Central memory CD4-positive, alpha-beta T cell (primary cell): Measurements from ENCODE around the gene MRTFA.
"Not testable (repeated sequence)": the region's sequence is repeated elsewhere in the genome, so short reads cannot be mapped to it uniquely, and the experiment has no call there.

Source experiments
- DNase-seq: peaks from one replicate; pipeline ENCODE4 v3.0.0; 2022

The MRTFA gene

DNA sequence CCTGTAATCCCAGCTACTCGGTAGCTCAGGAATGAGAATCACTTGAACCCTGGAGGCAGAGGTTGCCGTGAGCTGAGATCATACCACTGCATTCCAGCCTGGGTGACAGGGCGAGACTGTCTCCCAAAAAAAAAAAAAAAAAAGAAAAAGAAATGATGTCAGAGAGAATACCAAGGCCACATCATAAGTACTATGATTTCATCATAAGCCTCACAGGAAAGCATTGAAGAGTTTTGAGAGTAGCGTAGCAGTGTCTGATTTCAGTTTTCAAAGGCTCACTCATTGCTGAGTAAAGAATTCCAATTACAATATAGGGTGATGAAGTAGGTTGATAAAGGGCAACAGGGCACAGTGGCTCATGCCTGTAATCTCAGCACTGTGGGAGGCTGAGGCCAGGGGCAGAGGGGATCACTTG is 88.8 kb downstream of the MRTFA start:
- DNase-seq: no peak

DNA sequence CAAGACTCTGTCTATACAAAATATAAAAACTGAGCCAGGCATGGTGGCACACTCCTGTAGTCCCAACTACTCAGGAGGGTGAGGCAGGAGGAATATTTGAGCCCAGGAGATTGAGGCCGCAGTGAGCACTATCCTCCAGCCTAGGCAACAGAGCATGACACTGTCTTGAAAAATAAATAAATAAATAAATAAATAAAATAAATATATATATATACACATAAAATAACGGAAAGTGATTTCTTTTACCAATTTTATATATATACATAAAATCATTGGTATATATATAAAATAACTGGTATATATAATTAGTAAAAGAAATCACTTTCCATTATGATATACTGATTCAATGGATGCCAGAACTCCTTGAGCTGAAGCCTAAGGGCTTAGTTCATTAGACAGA is 91.8 kb downstream of the MRTFA start:
- DNase-seq: no peak

DNA sequence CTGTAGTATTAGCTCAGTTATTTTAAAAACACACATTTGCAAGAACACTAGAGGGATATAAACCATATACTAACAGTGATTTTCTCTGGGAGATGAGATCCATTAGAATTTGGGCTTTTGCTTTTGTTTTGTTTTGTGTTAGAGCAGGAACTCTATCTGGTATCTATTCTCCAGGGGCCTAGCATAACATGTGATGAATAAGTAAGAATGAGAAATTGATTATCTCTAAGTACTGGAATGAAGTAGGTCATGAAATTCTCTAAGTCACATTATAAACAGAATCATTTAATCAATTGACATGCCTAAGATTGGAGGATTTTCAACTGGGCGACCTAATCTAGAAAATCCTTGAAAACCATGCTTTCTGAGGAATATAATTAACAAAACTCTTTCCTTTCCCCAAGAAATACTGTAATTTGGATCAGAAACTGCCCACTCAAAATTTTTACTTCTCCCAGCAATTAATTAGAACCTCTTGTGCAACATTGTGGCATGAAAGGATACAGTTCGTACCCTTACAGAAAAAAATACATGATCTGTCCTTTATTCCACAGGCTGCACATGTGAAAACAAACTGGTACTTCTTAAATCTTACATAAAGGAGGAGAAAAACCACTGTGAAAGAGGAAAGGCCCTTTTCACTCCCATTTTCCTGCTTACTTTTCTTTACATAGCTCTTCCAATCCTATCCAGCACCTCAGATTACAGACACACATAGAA is 93.5 kb downstream of the MRTFA start:
- DNase-seq: no peak

DNA sequence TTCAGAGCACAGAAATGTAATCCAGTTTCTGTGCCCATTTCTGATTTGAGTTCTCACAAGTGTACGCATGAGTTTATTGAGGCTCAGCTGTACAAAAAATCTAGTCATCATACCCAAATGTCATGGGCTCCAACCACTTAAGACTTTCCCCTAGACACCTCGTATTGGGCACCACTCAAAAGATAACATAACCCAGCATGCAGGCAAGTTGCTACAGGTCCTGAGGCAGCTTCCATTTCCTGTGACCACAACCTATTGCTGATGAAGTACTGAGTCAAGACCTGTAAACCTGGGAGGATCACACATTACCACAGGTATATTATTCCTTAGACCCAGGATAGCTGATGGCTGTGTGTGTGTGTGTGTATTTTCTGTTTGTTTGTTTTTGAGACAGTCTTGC is 95.2 kb downstream of the MRTFA start:
- DNase-seq: no peak

DNA sequence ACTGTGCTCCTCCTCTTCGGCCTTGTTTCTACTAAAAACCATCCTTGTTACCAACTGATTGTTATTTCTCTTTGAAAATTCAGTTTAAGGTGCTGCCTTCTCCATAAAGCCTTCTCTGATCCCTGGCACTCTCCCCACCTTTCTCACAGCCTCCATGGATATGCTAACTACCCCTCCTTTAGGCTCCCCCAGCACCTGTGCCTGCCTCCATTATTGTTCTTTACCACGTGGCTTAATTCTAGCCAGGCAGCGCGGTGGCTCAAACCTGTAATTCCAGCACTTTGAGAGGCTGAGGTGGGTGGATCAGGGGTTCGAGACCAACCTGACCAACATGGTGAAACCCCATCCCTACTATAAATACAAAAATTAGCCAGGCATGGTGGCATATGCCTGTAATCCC is 96.3 kb downstream of the MRTFA start:
- DNase-seq: no peak

DNA sequence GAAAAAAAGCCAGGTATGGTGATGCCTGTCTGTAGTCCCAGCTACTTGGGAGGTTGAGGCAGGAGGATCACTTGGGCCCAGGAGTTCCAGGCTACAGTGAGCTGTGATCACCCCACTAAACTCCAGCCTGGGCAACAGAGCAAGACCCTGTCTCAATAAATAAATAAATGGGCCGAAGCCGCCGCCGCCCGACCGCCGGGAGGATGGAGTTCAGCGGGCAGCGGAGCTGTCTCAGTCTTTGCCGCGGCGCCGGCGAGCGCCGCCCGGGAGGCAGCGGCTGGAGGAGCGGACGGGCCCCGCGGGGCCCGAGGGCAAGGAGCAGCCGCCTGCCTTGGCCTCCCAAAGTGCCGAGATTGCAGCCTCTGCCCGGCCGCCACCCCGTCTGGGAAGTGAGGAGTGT is 100.4 kb downstream of the MRTFA start:
- DNase-seq: not testable (repeated sequence)

DNA sequence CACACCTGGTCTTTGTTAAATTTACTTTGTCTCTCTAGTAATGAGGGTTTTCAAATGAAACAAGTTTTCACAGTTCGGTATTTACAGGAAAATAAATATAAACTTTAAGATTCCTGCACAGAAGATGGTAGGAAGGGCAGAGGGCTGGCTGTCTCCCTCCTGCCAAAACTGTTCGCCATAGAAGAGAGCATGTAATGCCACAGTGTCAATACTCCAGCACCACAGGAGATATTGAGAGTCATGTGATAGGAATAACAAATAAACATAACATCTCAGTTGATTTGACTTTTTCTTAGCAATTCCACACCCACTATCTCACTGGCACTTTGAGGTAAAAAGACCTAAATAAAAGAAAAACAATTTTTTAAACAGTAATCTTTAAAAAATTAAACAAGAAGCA is 100.9 kb downstream of the MRTFA start:
- DNase-seq: no peak

DNA sequence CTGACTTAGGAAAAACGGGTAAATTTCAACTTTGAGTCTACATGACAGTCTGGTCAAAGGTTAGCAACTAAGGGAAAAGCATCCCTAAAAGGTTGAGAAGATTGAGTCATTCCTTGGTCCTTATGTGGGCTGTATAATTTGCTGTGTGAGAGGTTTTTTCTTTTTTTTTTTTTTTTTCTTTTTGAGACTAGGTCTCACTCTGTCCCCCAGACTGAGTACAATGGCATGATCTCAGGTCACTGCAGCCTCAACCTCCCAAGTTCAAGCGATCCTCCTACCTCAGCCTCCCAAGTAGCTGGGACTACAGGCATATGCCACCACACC is 101.4 kb downstream of the MRTFA start:
- no peak for DNase-seq

DNA sequence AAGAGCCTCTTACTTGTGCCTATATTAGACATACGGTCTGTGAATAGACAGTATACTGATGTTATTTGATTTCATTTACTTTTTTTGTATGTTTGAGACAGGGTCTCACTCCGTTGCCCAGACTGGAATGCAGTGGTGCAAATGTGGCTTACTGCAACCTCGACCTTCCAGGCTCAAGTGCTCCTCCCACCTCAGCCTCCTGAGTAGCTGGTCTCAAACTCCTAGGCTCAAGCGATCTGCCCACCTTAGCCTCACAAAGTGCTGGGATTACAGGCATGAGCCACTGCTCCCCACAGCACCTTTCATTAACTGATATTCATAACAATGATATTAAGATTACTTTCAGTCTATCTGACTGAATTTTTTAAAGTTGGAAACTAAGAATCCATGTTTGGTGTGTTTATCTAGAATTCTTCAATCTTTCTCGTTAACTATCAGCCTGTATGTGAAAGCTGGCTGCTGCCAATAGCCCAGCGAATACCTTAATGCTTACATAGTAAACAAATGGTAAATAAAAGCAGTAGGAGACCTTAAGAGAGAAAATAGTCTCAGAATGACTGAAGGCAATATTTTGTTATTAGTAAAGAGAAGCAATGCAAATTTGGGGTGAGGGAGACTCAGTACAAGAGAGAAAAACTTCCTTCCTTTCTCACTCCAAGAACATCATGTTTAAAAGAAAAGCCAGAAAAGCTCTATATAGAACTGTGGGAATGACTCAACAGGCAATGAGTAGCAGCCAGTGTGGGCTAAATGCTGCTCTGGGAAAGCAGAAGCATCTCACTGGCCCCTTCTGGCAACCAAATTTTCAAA is 101.9 kb downstream of the MRTFA start:
- DNase-seq: no peak

DNA sequence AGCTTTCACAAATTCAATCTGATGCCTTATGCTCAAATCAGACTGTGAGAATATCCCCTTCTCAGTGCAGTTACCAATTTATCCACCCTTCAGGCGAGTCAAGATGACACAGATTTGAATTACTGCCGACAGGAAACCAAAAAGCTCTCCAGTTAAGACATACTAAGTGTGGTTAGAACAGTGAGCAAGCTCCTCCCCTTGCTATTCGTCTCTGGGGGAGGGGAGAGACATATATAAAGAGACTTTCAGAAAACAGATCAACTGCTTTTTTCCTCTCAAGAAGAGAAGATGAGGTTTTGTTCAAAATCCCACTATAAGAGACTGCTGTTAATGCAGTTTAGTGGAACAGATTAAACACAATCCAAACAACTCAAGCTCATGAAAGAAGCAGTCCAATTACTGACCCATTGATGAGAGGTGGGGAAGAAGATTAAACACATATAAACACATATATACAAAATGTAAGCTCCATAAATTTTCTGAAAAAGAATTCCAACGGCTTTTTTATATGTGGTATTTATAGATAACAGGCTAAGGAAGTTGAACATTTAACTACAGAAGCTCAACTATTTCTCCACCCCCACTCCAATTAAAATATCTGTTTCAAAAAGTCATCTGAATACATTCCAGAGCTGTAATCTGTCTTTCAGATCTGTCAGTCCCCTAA is 102.7 kb downstream of the MRTFA start:
- DNase-seq: peak; percentile 75

DNA sequence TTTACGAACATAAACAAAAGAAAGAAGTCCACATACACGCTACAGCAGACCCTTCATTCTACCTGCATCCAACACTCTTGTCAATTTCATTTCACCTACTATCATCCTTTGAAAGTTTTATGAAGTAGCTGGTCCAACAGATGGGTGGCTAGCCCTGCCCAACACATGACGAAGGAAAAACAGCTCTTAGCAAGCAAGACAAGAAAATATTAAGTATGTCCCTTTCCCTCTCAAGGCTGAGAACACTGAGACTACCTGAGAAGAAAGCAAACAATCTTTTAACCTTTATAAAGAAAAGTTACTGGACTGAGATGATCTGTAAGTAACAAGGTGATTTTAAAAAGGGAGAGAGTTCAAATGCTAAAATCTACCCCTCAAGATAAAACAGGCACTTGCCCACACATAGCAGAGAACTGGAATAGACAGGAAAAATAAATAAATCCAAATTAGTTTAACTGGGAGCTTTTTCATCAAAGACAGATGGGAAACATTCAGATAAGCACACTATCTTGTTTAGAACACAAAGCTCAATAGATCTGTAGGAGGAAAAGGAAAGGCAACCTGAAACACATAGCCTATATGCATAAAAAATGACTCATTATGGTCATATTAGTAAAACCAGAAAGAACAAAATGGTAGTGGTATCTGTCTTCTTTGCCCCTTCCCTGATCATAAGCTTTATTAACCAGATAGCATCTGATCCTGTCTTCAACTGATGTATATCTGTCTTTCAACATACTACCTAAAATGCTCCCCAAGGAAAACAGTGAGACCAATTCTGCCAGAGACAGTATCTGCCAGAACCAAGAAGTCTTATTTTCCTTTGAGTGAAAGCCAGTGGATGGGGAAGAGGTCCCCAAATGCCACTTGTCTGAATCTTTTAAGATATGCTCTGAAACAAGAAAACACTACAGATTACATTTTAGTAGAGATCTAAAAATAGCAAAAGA is 104.3 kb downstream of the MRTFA start:
- no peak for DNase-seq

DNA sequence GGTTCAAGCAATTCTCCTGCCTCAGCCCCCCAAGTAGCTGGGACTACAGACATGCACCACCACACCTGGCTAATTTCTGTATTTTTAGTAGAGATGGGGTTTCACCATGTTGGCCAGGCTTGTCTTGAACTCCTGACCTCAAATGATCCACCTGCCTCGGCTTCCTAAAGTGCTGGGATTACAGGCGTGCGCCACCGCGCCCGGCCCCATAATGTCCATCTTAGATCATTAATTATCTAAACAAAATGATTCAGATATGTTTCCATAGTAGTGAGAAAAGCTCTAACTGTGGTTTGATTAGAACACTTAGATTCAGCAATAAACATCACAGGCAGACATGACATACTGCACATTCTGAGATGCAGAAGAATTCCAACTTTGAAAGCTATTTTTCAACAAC is 106.1 kb downstream of the MRTFA start:
- not testable (repeated sequence) for DNase-seq

DNA sequence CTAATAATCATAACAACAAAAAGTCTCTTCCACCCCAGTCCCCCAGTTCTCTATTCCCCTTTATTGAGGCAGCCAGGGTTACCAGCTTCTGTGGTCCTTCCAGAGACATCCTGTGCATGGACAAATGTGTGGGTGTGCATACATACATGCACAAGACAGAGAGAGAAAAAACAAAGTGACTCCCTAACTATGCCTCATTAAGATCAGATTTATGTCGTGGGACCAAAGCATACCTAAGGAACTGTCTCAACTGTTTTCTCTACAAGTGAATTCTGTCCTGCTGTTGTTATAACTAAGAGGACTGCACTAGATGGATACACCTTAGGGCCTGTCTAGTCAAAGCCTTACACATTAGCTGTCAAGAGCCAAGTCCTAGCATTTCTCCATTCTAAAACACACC is 106.7 kb downstream of the MRTFA start:
- DNase-seq: no peak

DNA sequence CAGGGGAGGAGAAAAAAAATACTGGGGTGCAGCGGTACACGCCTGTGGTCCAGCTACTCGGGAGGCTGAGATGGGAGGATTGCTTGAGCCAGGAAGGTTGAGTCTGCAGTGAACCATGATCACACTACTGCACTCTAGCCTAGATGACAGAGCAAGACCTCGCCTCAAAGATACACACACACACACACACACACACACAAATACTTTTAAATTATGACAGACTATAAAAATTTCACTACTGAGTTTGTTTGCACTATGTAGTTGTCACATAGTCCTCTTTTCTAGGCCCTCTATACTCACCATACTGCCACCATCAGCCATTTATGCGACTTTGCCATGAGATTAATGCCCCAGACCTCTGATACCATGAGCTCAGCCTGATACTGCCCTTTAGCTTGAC is 109.6 kb downstream of the MRTFA start:
- DNase-seq: no peak

DNA sequence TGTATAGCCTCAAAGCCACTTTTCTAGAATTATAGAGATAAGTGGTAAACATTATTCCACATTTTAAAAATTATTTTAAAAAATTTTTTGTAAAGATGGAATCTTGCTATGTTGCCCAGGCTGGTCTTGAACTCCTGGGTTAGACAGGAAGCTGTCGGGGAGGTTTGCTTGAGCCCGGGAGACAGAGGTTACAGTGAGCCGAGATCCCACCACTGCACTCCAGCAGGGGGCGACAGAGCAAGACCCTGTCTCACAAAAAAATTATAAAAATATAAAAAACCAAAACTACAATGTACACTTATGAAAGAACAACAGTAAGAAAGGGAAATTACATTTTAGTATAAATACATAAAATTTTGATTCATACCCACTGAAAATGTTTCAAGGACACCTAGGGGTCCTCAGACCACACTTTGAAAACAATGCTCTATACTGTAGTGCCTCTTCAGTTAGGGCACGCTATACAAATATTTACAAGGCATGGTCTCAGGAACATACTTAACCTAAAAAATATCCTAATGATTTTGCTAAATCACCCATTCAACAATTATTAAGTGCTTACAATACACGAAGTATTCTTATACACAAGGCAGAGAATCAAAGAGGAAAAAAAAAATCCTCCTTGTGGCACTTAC is 111.2 kb downstream of the MRTFA start:
- DNase-seq: peak; percentile 62

DNA sequence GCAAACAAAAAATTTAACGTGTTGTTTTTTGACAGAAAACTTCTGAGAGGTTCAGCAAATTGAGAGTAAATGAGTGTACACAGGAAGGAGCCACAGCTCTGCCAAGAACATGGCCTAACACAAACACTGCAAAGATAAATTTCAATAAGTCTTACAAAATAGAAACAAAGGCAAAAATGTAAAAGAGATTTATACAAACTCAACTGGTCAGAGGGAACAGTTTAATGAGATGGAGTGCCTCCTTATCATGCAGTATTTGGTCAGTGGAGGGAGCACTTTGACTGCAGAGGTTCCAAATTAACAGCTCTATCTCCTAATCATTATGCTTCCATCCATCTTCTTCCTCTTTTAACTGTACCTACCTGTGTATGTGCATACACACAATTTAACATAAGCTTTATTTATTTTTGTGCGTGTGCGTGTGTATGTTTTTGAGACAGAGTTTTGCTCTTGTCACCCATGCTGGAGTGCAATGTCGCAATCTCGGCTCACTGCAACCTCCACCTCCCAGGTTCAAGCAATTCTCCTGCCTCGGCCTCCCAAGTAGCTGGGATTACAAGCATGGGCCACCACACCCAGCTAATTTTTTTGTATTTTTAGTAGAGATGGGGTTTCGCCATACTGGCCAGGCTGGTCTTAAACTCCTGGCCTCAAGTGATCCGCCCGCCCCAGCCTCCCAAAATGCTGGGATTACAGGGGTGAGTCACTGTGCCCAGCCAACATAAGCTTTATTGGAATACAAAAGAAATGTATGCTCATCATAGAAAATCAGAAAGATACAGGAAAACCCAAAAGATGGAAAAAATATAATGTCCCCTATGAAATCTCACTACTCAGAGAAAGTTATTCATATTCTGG is 111.9 kb downstream of the MRTFA start:
- DNase-seq: no peak

DNA sequence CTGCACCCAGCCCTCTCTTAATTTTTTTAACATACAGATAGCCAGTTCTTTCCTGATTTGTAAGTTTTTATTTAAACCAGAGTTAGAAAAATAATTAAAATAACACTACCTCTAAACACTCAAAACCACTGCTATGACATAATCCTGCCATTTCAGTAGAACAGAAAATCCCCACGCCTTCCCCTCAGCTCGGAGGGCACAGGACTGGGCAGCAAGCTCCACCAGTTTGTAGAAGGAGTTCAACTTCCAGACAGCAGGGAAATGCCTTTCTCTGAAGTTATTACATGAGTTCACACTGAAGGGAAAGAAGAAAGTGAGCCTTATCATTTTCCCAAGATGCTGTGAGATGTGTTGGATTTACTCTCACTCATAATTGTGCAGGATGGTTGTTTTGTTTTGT is 114.4 kb downstream of the MRTFA start:
- no peak for DNase-seq

DNA sequence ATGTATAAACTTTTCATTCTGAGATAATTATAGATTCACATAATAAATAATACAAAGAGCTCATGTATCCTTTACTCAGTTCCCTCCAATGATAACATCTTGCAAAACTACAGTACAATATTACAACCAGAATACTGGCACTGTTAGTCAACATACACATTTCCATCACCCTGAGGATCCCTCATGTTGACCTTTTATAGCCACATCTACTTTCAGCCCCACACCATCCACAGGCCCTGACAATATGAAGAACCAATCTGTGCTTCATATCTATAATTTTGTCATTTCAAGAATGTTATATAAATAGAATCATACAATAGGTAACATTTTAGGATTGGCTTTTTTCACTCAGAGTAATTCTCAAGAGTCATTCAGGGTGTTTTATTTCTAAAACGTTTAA is 115.5 kb downstream of the MRTFA start:
- DNase-seq: no peak

DNA sequence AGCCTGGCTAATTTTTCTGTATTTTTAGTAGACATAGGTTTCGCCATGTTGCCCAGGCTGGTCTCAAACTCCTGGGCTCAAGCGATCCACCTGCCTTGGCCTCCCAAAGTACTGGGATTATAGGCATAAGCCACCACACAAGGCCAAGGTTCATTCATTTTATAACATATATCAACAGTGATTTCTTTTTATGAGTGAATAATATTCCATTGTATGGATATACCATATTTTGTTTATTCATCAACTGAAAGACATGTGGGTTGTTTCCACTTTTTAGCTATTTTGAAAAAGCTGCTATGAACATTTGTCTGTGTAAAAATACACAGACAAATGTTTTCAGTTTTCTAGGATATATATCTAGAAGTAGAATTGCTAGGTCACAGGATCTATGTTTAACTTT is 116.0 kb downstream of the MRTFA start:
- DNase-seq: no peak

DNA sequence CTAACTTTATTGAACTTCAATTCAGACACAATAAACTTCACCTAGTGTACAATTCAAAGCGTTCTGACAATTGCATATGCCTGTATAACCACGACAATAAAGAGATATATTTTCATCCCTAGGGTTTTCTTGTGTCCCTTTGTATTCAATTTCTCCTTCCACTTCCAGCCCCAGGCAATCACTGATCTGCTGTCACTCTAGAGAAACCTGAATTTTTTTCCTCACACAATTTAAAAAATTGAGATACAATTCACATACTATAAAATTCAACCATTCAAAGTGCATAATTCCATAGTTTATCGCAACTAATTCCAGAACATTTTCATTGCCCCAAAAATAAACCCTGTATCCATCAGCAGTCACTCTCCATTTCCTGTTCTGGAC is 116.6 kb downstream of the MRTFA start:
- DNase-seq: no peak

DNA sequence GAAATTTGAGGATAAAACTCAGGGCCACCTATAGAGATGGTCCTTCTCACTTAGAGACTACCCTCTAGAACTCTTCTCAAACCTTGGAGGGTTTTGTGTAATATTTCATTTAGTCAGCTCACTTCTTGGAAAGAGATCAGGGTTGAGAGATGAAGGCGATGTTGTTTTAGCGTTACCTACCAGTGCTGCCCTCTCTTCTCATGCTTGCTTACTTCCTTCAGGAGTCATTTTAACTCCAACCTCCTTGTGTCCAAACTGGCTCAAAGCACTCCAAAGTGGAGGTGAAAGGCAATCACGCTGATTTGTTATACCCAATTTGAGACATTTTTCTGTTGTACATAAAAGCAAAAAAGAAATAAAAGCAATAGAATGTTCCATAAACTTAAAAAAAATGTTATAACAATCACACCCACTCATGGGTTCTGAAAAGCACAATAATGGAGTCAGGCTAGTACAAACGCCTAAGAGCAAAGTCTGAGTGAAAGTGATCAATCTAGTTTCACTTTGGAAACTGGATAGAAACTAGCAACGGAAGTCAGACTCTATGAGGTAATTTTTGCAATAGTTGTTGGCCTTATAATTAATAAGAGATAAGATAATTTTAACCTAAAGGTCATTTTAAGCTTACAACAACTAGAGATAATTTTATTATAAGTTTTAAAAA is 117.1 kb downstream of the MRTFA start:
- peak; percentile 56 for DNase-seq
